Tibial artery (tissue), 4 donors: ENCODE data around the gene TPD52L1.
A peak's percentile ranks its signal among the peaks of the same experiment; 100 is the strongest.

Experiments used
- DNase-seq, 2 donors: peaks; one replicate each; pipeline ENCODE4 v3.0.0-alpha.2; 2019
- H3K27ac ChIP-seq, 2 donors: fragments of 200-600 bp; sonication (generic) in 1 of 2; 1 replicate in 1 of 2; 2 replicates in 1 of 2; pipeline ENCODE4 v1.5.1; 2018 to 2019; ENCODE audit warnings: mild to moderate bottlenecking in 1 of 2
- H3K27me3 ChIP-seq, 2 donors: fragments of 200-600 bp; sonication (generic) in 1 of 2; one replicate each; pipeline versions ENCODE4 v1.5.1 to v1.6.0; 2016 to 2019
- H3K36me3 ChIP-seq, 3 donors: fragments of 200-600 bp; sonication (generic) in 2 of 3; one replicate each; pipeline ENCODE4 v1.5.1; 2016 to 2019; ENCODE audit warnings: mild to moderate bottlenecking in 2 of 3
- H3K4me1 ChIP-seq, 4 donors: fragments of 200-600 bp; sonication (generic) in 2 of 4; 1 replicate in 3 of 4; 2 replicates in 1 of 4; pipeline ENCODE4 v1.5.1; 2016 to 2019
- H3K4me3 ChIP-seq, 2 donors: fragments of 200-600 bp; sonication (generic) in 1 of 2; 1 replicate in 1 of 2; 2 replicates in 1 of 2; pipeline ENCODE4 v1.5.1; 2018 to 2019; ENCODE audit warnings: mild to moderate bottlenecking in 2 of 2
- H3K9me3 ChIP-seq, 3 donors: fragments of 200-600 bp; sonication (generic) in 1 of 3; one replicate each; pipeline ENCODE4 v1.5.1; 2016 to 2019
- CTCF ChIP-seq, 2 experiments: fragments of 200-600 bp in 1 of 2; fragments of 450-650 bp in 1 of 2; IDR thresholded peaks; one replicate each; pipeline ENCODE4 v1.5.1; 2017 to 2019; ENCODE audit warnings: antibody characterized with exemption in 2 of 2, mild to moderate bottlenecking in 1 of 2, moderate library complexity in 1 of 2
- intact Hi-C: fragments of 100-400 bp; cut with DNase I; formaldehyde crosslinking; loops from one replicate; pipeline ENCODE4 v1.15.0; 2023; ENCODE audit warnings: low total_unique reads

The TPD52L1 gene

DNA sequence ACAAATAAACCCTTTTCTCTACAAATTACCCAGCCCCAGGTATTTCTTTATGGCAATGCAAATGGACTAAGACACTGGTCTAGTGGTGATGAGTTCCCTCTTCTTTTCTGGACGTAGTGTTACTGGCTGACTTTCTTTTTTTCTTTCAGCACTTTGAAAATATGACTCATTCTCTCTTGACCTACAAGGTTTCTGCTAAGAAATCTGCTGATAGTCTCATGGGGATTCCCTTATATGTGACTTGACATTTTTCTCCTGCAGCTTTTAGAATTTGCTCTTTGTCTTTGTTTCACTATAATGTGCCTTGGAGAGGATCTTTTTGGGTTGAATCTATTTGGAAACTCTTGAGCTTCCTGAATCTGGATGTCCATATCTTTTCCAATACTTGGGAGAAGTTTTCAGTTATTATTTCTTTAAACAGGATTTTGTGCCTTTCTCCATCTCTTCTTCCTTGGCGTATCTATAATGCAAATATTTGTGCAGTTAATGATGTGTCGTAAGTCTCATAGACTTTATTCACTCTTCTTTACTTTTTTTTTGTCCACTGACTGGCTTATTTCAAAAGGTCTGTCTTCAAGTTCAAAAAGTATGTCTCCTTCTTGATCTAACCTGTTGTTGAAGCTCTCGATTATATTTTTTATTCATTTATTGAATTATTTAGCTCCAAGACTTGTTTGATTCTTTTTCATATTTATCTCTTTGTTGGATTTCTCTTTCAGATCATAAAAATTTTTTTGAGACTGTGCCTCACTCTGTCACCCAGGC lies 42.2 kb upstream of the TPD52L1 start:
- no peak for TF ChIP-seq CTCF (IDR thresholded peaks at IDR 0.05)
- Histone ChIP-seq H3K4me3 (no peak overlapping the region), H3K4me1 (no peaks in the 10 kb centered on the region), H3K9me3 (peaks cover 0 to 33% (median 20%) of the 10 kb centered on the region in 3 donors), H3K27me3 (no peaks in the 10 kb centered on the region), H3K36me3 (no peaks in the 10 kb centered on the region), H3K27ac (no peak overlapping the region)
- intact Hi-C loops = loop anchor here (5.0 kb wide), 1 partner anchor 239 kb away; no protein-coding TSS in a partner anchor
- no peak for DNase-seq

GRCh38 chr6:125112934-125113333 lies 40.6 kb upstream of the TPD52L1 start:
- no peak for TF ChIP-seq CTCF (IDR thresholded peaks at IDR 0.05)
- Histone ChIP-seq H3K27me3 (no peaks in the 10 kb centered on the region), H3K9me3 (peaks cover 0 to 33% (median 20%) of the 10 kb centered on the region in 3 donors), H3K4me1 (no peaks in the 10 kb centered on the region), H3K27ac (no peak overlapping the region), H3K36me3 (no peaks in the 10 kb centered on the region), H3K4me3 (no peak overlapping the region)
- intact Hi-C loops = loop anchor here (5.0 kb wide), 1 partner anchor 241 kb away; no protein-coding TSS in a partner anchor
- no peak for DNase-seq

DNA sequence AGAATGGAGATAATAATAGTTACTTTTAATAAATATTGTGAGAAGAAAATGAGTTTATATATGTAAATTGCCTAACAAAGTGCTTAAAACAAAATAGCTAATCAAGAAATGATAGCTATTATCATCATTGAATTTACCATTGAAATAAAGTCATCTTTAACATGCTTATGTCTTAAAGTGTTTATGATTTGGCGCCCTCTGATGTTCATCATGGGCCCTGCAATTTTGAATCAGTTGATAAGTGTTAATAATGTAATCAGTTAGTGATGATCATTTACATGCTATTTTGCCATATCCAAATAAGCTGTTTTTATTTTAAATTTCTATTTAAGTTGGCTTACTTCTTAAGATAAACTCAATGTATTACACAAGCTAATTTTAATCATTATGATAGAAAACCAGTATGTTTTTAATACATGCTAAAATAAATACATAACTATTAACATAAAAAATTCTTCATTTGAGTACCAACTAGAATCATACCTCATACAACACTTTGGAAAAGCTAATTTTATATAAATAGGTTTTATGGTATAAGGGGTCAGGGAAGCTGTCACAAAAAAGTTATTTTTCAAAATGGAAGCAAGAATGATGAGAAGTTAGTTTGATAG lies 39.2 kb upstream of the TPD52L1 start:
- intact Hi-C loops = loop anchor here (5.0 kb wide), 1 partner anchor 242 kb away; no protein-coding TSS in a partner anchor
- H3K4me3 ChIP-seq = no peak overlapping the region
- no peaks in the 10 kb centered on the region for H3K36me3 ChIP-seq
- DNase-seq = peak in 1 of 2 donors; percentile 82
- no peak overlapping the region for H3K27ac ChIP-seq
- H3K27me3 ChIP-seq = no peaks in the 10 kb centered on the region
- peak; percentile 81 to 82 for TF ChIP-seq CTCF (IDR thresholded peaks at IDR 0.05)
- no peaks in the 10 kb centered on the region for H3K4me1 ChIP-seq
- H3K9me3 ChIP-seq = peaks cover 0 to 27% (median 20%) of the 10 kb centered on the region in 3 donors

DNA sequence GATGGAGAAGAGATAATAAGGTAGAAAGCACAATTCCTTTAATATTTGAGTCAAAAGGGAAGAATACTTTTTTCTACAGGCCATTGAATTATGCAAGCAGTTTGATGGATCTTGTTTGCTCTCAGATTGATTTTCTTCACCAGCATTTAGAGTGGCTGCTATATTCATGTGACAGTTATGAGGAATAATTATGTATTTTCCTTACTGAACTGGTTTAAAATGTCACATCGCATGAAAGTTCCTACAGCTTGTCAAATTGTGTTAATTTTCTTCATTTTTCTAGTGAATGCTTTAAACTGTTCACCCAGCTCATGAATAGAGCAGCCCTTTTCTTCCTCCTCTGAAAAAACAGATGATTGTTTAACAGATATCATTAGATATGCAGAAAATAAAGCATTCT lies 37.4 kb upstream of the TPD52L1 start:
- peaks cover 0 to 8% (median 8%) of the 10 kb centered on the region in 3 donors for H3K9me3 ChIP-seq
- no peak for TF ChIP-seq CTCF (IDR thresholded peaks at IDR 0.05)
- DNase-seq = no peak
- no peak overlapping the region for H3K4me3 ChIP-seq
- intact Hi-C loops = no loop called here
- H3K27me3 ChIP-seq = no peaks in the 10 kb centered on the region
- no peaks in the 10 kb centered on the region for H3K36me3 ChIP-seq
- H3K27ac ChIP-seq = no peak overlapping the region
- H3K4me1 ChIP-seq = no peaks in the 10 kb centered on the region

DNA sequence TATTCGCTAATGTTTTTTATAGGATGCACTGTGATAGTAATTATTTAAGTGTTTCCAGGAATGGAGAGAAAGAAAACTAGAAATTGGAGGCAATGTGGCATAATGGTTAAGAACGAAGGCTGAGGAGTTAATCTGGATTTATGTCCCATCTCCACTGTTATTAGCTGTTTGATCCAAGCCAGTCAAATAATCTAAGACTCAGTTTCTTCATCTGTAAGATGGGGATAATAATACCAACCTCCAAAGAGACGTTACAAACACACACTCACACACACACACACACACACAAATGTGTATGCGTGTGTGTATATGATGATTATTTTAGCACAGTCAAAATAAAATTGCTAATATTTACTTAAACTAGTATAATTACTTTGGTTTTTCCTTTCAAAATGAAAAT lies 36.9 kb upstream of the TPD52L1 start:
- H3K4me3 ChIP-seq = no peak overlapping the region
- H3K4me1 ChIP-seq = no peaks in the 10 kb centered on the region
- no peaks in the 10 kb centered on the region for H3K27me3 ChIP-seq
- H3K27ac ChIP-seq = no peak overlapping the region
- no peak for TF ChIP-seq CTCF (IDR thresholded peaks at IDR 0.05)
- DNase-seq = no peak
- intact Hi-C loops = no loop called here
- H3K36me3 ChIP-seq = no peaks in the 10 kb centered on the region
- peaks cover 0 to 3% (median 3%) of the 10 kb centered on the region in 3 donors for H3K9me3 ChIP-seq
